Thoracic aorta (tissue), 2 donors: Measurements from ENCODE around the gene LAMB4. TPM values are rescaled to one million over a fixed set of nuclear protein-coding genes. Genes with fewer than 3 reads are reported as not detected.
A peak's percentile ranks its signal among the peaks of the same experiment; 100 is the strongest.

Experiments used
- ATAC-seq: fragments of 150-250 bp; one replicate; pipeline ENCODE4 v1.8.0; 2017; ENCODE audit warnings: low read depth; ENCODE audit not compliant: insufficient number of reproducible peaks, low FRiP score
- DNase-seq: peaks from one replicate; pipeline ENCODE4 v3.0.0-alpha.2; 2020; ENCODE audit warnings: low spot score
- H3K27ac ChIP-seq, 2 donors: fragments of 200-600 bp; sonication (generic); 1 replicate in 1 of 2; 2 replicates in 1 of 2; pipeline ENCODE4 v1.5.1; 2016; ENCODE audit warnings: mild to moderate bottlenecking in 2 of 2, moderate library complexity in 2 of 2
- H3K27me3 ChIP-seq: fragments of 200-600 bp; sonication (generic); replicated peaks from 2 replicates; pipeline ENCODE4 v1.6.0; 2016; ENCODE audit warnings: mild to moderate bottlenecking; ENCODE audit not compliant: insufficient read depth
- H3K36me3 ChIP-seq: fragments of 200-600 bp; sonication (generic); one replicate; pipeline ENCODE4 v1.5.1; 2016
- H3K4me1 ChIP-seq, 2 donors: fragments of 200-600 bp; sonication (generic); 1 replicate in 1 of 2; 2 replicates in 1 of 2; pipeline versions ENCODE4 v1.5.1 to v1.6.0; 2016; ENCODE audit warnings: low read depth in 2 of 2, mild to moderate bottlenecking in 1 of 2; ENCODE audit not compliant: control insufficient read depth in 1 of 2
- H3K4me3 ChIP-seq: fragments of 200-600 bp; sonication (generic); 2 replicates; pipeline ENCODE4 v1.5.1; 2016; ENCODE audit warnings: mild to moderate bottlenecking
- H3K9me3 ChIP-seq: fragments of 200-600 bp; sonication (generic); 2 replicates; pipeline ENCODE4 v1.5.1; 2016
- CTCF ChIP-seq: fragments of 200-600 bp; sonication (generic); IDR thresholded peaks from one replicate; pipeline ENCODE4 v1.5.1; 2019; ENCODE audit warnings: antibody characterized with exemption
- total RNA-seq, 2 donors: library from RNA; depleted of rRNA; stranded (reverse); fragments of >200 nt; gene quantifications; one replicate each; pipeline versions ENCODE4 v1.1.0 to v1.2.3, GENCODE V29; 2016

Gene LAMB4
- total RNA-seq, 2 donors from 2014 or later: 0.14 TPM; not detected in 1

- Histone ChIP-seq H3K4me3 (no peak overlapping the region), H3K4me1 (peaks cover 4 to 16% of the 10 kb centered on the region in 2 donors), H3K36me3 (no peaks in the 10 kb centered on the region), H3K27me3 (no peaks in the 10 kb centered on the region), H3K27ac (peak overlapping the region in 1 of 2 donors; percentile 5), H3K9me3 (no peaks in the 10 kb centered on the region)
- no peak for TF ChIP-seq CTCF
- DNase-seq (no peak), ATAC-seq (no peak)
Measured at GRCh38 chr7:108045669-108046068, 84.5 kb downstream of the LAMB4 start.

- DNase-seq: no peak
- no peak for ATAC-seq
- H3K27me3 ChIP-seq: no peaks in the 10 kb centered on the region
- H3K4me3 ChIP-seq: no peak overlapping the region
- TF ChIP-seq CTCF: no peak
- H3K9me3 ChIP-seq: no peaks in the 10 kb centered on the region
- H3K27ac ChIP-seq: peak overlapping the region in 1 of 2 donors; percentile 5
- H3K4me1 ChIP-seq: peaks cover 4 to 16% of the 10 kb centered on the region in 2 donors
- H3K36me3 ChIP-seq: no peaks in the 10 kb centered on the region
Measured at GRCh38 chr7:108045154-108045553, 85.0 kb downstream of the LAMB4 start.

DNA sequence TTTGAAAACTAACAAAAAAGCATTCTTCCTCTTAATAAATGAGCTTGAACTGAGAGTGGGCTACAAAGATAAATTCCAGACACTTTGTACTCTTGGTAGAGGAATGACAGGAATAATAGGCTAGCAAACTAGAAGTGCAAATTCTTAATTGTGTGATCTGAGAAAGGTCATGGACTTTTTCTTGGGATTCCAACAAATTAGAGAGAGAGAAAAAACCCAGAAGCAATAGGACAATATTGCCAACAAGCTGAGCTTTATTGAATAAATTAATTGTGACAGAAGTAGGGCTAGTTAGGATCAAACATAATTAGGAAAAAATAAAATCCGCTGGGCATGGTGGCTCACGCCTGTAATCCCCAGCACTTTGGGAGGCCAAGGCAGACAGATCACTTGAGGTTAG is 85.8 kb downstream of the LAMB4 start:
- H3K4me1 ChIP-seq: peaks cover 4 to 16% of the 10 kb centered on the region in 2 donors
- H3K27me3 ChIP-seq: no peaks in the 10 kb centered on the region
- DNase-seq (no peak), ATAC-seq (no peak)
- no peak overlapping the region for H3K4me3 ChIP-seq
- no peaks in the 10 kb centered on the region for H3K9me3 ChIP-seq
- H3K36me3 ChIP-seq: no peaks in the 10 kb centered on the region
- no peak for TF ChIP-seq CTCF
- H3K27ac ChIP-seq: no peak overlapping the region

GRCh38 chr7:108038986-108039385 is 91.2 kb downstream of the LAMB4 start:
- Histone ChIP-seq H3K4me3 (no peak overlapping the region), H3K27me3 (no peaks in the 10 kb centered on the region), H3K9me3 (no peaks in the 10 kb centered on the region), H3K27ac (no peak overlapping the region), H3K4me1 (no peaks in the 10 kb centered on the region), H3K36me3 (no peaks in the 10 kb centered on the region)
- DNase-seq: no peak
- no peak for TF ChIP-seq CTCF
- ATAC-seq: no peak

DNA sequence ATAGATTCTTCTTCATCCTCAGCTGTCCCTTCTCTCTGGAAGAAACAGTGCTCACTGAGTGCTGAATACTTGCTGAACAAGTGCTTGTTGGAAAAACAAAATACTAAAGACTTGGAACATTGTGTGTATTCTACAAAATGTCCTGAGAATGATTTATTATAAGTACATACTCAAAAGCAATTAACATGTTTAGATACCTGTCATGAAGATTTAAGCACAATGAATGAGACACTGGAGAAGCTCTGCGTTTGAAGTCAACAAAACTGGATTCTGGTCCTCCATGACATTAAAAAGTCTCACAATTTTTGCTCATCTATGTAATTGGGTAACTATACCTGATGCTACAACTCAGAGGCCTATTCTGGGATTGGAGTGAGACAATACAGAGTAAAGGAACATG is 92.4 kb downstream of the LAMB4 start:
- no peak overlapping the region for H3K4me3 ChIP-seq
- no peaks in the 10 kb centered on the region for H3K27me3 ChIP-seq
- no peaks in the 10 kb centered on the region for H3K4me1 ChIP-seq
- no peaks in the 10 kb centered on the region for H3K9me3 ChIP-seq
- no peak overlapping the region for H3K27ac ChIP-seq
- ATAC-seq (no peak), DNase-seq (no peak)
- TF ChIP-seq CTCF: no peak
- no peaks in the 10 kb centered on the region for H3K36me3 ChIP-seq
